Measurements from ENCODE around the gene TTK. TPM values are rescaled to one million over a fixed set of nuclear protein-coding genes. Genes with fewer than 3 reads are reported as not detected.
A peak's percentile ranks its signal among the peaks of the same experiment; 100 is the strongest.

Gene TTK
- total and polyA plus RNA-seq, 12 donors = 0.12 to 10.6 (median 1.0) TPM

DNA sequence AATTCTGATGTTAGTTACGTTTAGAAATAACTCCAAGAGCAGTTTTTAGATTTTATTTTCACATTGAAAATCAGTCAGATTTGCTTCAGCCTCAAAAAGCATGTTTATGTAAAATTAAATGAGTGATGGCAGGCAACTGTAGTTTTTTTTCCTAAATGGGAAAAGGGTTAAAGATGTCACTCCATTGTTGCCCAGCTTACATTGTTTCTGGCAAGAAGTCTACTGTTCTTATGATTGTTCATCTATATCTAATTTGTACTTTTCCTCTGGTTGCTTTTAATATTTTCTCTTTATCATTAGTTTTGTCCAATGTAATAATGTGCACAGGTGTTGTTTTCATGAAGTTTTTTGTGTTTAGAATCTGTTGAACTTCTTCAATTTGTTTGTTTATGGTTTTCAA is 6.7 kb upstream of the TTK start:
- Histone ChIP-seq H3K27me3 (no peaks in the 10 kb centered on the region), H3K9me3 (replicated peaks in 1 of 3) (no peaks in the 10 kb centered on the region), H3K36me3 (replicated peaks in 1 of 2) (no peaks in the 10 kb centered on the region), H3K27ac (no peak overlapping the region), H3K4me1 (replicated peaks in 1 of 2) (no peaks in the 10 kb centered on the region), H3K4me3 (no peak overlapping the region)
- intact Hi-C loops (cut with DNase I) = no loop called here
- TF ChIP-seq, protein P1, sequence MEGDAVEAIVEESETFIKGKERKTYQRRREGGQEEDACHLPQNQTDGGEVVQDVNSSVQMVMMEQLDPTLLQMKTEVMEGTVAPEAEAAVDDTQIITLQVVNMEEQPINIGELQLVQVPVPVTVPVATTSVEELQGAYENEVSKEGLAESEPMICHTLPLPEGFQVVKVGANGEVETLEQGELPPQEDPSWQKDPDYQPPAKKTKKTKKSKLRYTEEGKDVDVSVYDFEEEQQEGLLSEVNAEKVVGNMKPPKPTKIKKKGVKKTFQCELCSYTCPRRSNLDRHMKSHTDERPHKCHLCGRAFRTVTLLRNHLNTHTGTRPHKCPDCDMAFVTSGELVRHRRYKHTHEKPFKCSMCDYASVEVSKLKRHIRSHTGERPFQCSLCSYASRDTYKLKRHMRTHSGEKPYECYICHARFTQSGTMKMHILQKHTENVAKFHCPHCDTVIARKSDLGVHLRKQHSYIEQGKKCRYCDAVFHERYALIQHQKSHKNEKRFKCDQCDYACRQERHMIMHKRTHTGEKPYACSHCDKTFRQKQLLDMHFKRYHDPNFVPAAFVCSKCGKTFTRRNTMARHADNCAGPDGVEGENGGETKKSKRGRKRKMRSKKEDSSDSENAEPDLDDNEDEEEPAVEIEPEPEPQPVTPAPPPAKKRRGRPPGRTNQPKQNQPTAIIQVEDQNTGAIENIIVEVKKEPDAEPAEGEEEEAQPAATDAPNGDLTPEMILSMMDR (IDR thresholded peaks at IDR 0.05) = no peak
- no peak for TF ChIP-seq POLR2A (IDR thresholded peaks at IDR 0.05)
- DNase-seq = no peak
- 41 to 66% (median 52%) methylated on average over 1 of the region's 1 CpG for WGBS, 4 donors

DNA sequence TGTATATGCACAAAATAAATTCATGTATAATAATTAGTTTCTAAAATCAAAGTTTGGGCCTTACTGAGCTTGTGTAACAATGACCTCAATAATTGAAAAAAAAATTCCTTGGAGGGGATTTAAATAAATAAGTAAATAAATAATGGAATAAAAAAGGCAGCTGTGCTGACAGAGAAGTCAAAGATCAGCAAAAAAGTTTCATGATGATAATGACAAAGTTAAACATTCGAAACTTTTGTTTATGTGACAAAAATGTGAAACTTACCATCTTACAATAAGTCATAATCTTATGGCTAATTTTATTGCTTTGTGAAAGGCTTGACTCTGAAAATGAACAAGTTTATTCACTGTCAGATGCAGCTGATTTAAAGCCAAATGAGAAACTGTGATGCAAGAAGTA is 3.1 kb upstream of the TTK start:
- Histone ChIP-seq H3K27me3 (no peaks in the 10 kb centered on the region), H3K4me3 (no peak overlapping the region), H3K36me3 (replicated peaks in 1 of 2) (no peaks in the 10 kb centered on the region), H3K4me1 (replicated peaks in 1 of 2) (peaks cover 4 to 7% of the 10 kb centered on the region in 2 donors), H3K27ac (no peak overlapping the region), H3K9me3 (replicated peaks in 1 of 3) (no peaks in the 10 kb centered on the region)
- 64 to 77% (median 71%) methylated on average over 1 of the region's 1 CpG for WGBS, 4 donors
- TF ChIP-seq, protein P1 (IDR thresholded peaks at IDR 0.05) = no peak
- TF ChIP-seq POLR2A (IDR thresholded peaks at IDR 0.05) = no peak
- intact Hi-C loops (cut with DNase I) = no loop called here
- DNase-seq = no peak

DNA sequence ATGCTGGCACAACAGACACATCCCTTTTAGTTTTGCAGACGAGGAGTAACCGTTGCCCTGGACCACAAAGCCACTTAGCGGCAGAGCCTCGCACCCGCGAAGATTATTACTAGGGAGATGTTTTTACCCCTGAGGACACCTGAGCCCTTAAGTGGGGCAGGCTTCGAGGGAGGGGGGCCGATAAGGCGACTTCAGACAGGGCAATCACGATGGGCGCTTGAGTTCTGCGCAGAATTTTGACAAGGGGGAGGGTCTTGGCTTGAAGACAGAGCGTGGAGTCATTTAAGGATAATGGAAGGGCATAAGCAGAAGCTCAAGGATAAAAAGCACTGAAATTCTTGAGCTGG is 650 bp upstream of the TTK start:
- intact Hi-C loops (cut with DNase I) = no loop called here
- TF ChIP-seq, protein P1 (IDR thresholded peaks at IDR 0.05) = no peak
- TF ChIP-seq POLR2A (IDR thresholded peaks at IDR 0.05) = no peak
- H3K27ac ChIP-seq = peak overlapping the region; percentile 24 to 91 (median 77)
- peak in 4 of 7 donors; percentile 13 to 71 (median 26) for DNase-seq
- H3K4me3 ChIP-seq = peak overlapping the region in 3 of 4 donors; percentile 40 to 82 (median 81)
- no peaks in the 10 kb centered on the region for H3K9me3 ChIP-seq (replicated peaks in 1 of 3)
- H3K4me1 ChIP-seq (replicated peaks in 1 of 2) = peaks cover 4 to 7% of the 10 kb centered on the region in 2 donors
- 1 to 4% (median 3%) methylated on average over 10 to 13 of the region's 13 CpGs for WGBS, 4 donors
- H3K36me3 ChIP-seq (replicated peaks in 1 of 2) = no peaks in the 10 kb centered on the region
- no peaks in the 10 kb centered on the region for H3K27me3 ChIP-seq

DNA sequence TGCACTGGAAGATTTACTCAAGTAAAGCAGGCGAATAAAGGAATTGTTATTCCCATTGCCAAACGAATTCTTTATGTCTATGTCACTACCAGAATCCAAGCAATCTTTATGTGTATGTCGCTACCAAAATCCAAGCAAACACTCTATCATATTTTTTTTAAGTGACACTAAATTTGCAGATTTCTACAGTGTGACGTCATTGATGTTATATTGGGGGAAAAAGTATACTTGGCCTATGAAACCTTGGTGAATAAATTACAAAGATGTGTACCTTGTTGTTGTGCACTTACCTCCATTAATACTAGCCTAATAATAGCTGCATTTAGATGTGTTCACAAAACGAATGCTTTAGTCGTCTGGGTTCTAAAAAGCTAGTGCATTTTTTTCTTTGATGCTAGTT is 957 bp downstream of the TTK start:
- H3K36me3 ChIP-seq (replicated peaks in 1 of 2) = no peaks in the 10 kb centered on the region
- no peaks in the 10 kb centered on the region for H3K9me3 ChIP-seq (replicated peaks in 1 of 3)
- H3K4me3 ChIP-seq = no peak overlapping the region
- 39 to 55% (median 47%) methylated on average over 6 of the region's 6 CpGs for WGBS, 4 donors
- no peak for DNase-seq
- no peak overlapping the region for H3K27ac ChIP-seq
- H3K27me3 ChIP-seq = no peaks in the 10 kb centered on the region
- H3K4me1 ChIP-seq (replicated peaks in 1 of 2) = peaks cover 4 to 7% of the 10 kb centered on the region in 2 donors
- TF ChIP-seq POLR2A (IDR thresholded peaks at IDR 0.05) = no peak
- TF ChIP-seq, protein P1 (IDR thresholded peaks at IDR 0.05) = no peak
- intact Hi-C loops (cut with DNase I) = no loop called here
